Effector CD4-positive, alpha-beta T cell (primary cell): ENCODE results near the gene CHST8.
"Not testable (repeated sequence)": the region's sequence is repeated elsewhere in the genome, so short reads cannot be mapped to it uniquely, and the experiment has no call there.

ENCODE experiments used
- DNase-seq: peaks from one replicate; pipeline ENCODE4 v3.0.0-alpha.2; 2020

CHST8 gene

GRCh38 chr19:33647146-33647545 is 25.4 kb downstream of the CHST8 start:
- no peak for DNase-seq

- DNase-seq = no peak
These were observed 28.0 kb downstream of the CHST8 start for GRCh38 chr19:33649627-33650305.

- no peak for DNase-seq
These were observed 31.9 kb downstream of the CHST8 start for GRCh38 chr19:33653684-33654083.

- DNase-seq = no peak
These were observed 33.2 kb downstream of the CHST8 start for GRCh38 chr19:33654840-33655508.

GRCh38 chr19:33659835-33660234 is 38.1 kb downstream of the CHST8 start:
- DNase-seq = no peak

- DNase-seq = no peak
These were observed 38.8 kb downstream of the CHST8 start for GRCh38 chr19:33660410-33661124.

GRCh38 chr19:33661336-33661735 is 39.6 kb downstream of the CHST8 start:
- no peak for DNase-seq

GRCh38 chr19:33662391-33663092 is 40.8 kb downstream of the CHST8 start:
- no peak for DNase-seq

- DNase-seq = not testable (repeated sequence)
These were observed 41.6 kb downstream of the CHST8 start for GRCh38 chr19:33663316-33663715.

- DNase-seq = no peak
These were observed 43.0 kb downstream of the CHST8 start for GRCh38 chr19:33664744-33665143.

- no peak for DNase-seq
These were observed 44.2 kb downstream of the CHST8 start for GRCh38 chr19:33665776-33666595.

- DNase-seq = no peak
These were observed 45.4 kb downstream of the CHST8 start for GRCh38 chr19:33667141-33667650.

GRCh38 chr19:33667881-33668280 is 46.1 kb downstream of the CHST8 start:
- DNase-seq = no peak

GRCh38 chr19:33668968-33669367 is 47.2 kb downstream of the CHST8 start:
- no peak for DNase-seq

GRCh38 chr19:33669376-33669775 is 47.6 kb downstream of the CHST8 start:
- DNase-seq = no peak

GRCh38 chr19:33670398-33670797 is 48.6 kb downstream of the CHST8 start:
- no peak for DNase-seq

- DNase-seq = no peak
These were observed 49.5 kb downstream of the CHST8 start for GRCh38 chr19:33671211-33671610.

GRCh38 chr19:33673258-33673875 is 51.6 kb downstream of the CHST8 start:
- DNase-seq = no peak

- no peak for DNase-seq
These were observed 52.4 kb downstream of the CHST8 start for GRCh38 chr19:33673996-33674625.

- DNase-seq = no peak
These were observed 53.0 kb downstream of the CHST8 start for GRCh38 chr19:33674626-33675367.
